OCI-LY1 (cell line): ENCODE measurements around the gene NR0B2.

Experiments
- EZH2 ChIP-seq: fragments of 200-600 bp; sonication (generic), shearing (Covaris generic); IDR thresholded peaks from 2 replicates; pipeline ENCODE4 v1.8.0; 2017; ENCODE audit warnings: borderline replicate concordance, mixed run types, mild to moderate bottlenecking, antibody characterized with exemption, low read length, moderate library complexity, mixed read lengths
- TF ChIP-seq, protein P1 (sequence below): fragments of 200-600 bp; sonication (generic), shearing (Covaris generic); IDR thresholded peaks from 2 replicates; pipeline ENCODE4 v1.5.1; 2017; ENCODE audit warnings: mild to moderate bottlenecking, antibody characterized with exemption, low read length, moderate library complexity, mixed read lengths

DNA sequence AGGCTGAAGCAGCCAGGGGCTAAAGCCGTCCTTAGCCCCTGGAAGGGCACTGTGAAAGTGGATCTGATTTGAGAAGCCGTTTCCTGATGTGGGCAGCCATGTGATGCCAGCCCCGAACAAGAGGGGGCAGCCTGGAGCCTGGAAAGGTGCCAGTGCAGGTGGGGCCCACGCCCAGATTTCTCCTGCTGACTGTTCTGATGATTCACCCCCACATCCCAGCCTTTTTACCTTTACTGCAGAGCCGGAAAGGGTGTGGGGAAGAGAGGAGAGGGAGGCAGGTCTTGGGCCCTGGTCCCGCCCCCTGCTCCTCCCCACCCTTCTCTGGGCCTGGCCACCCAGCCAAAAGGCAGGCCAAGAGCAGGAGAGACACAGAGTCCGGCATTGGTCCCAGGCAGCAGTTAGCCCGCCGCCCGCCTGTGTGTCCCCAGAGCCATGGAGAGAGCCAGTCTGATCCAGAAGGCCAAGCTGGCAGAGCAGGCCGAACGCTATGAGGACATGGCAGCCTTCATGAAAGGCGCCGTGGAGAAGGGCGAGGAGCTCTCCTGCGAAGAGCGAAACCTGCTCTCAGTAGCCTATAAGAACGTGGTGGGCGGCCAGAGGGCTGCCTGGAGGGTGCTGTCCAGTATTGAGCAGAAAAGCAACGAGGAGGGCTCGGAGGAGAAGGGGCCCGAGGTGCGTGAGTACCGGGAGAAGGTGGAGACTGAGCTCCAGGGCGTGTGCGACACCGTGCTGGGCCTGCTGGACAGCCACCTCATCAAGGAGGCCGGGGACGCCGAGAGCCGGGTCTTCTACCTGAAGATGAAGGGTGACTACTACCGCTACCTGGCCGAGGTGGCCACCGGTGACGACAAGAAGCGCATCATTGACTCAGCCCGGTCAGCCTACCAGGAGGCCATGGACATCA, 50.7 kb downstream of the NR0B2 start, which contains the start of gene SFN:
- no peak for TF ChIP-seq EZH2
- TF ChIP-seq, protein P1, sequence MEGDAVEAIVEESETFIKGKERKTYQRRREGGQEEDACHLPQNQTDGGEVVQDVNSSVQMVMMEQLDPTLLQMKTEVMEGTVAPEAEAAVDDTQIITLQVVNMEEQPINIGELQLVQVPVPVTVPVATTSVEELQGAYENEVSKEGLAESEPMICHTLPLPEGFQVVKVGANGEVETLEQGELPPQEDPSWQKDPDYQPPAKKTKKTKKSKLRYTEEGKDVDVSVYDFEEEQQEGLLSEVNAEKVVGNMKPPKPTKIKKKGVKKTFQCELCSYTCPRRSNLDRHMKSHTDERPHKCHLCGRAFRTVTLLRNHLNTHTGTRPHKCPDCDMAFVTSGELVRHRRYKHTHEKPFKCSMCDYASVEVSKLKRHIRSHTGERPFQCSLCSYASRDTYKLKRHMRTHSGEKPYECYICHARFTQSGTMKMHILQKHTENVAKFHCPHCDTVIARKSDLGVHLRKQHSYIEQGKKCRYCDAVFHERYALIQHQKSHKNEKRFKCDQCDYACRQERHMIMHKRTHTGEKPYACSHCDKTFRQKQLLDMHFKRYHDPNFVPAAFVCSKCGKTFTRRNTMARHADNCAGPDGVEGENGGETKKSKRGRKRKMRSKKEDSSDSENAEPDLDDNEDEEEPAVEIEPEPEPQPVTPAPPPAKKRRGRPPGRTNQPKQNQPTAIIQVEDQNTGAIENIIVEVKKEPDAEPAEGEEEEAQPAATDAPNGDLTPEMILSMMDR: peak; percentile 80
